Activated CD4-positive, CD25-positive, alpha-beta regulatory T cell (primary cell): Measurements from ENCODE around the gene G6PC3.
A peak's percentile ranks its signal among the peaks of the same experiment; 100 is the strongest.
"Not testable (repeated sequence)": the region's sequence is repeated elsewhere in the genome, so short reads cannot be mapped to it uniquely, and the experiment has no call there.

Experiments
- DNase-seq, 4 experiments: peaks; one replicate each; lab custom pipeline; 2025; lab: John Stamatoyannopoulos, UW

Gene G6PC3

GRCh38 chr17:44084131-44084538, 13.6 kb downstream of the G6PC3 start:
- no peak for DNase-seq

GRCh38 chr17:44084921-44085320, 14.4 kb downstream of the G6PC3 start:
- no peak for DNase-seq

GRCh38 chr17:44085908-44086307, 15.4 kb downstream of the G6PC3 start:
- no peak for DNase-seq

- peak in 2 of 4 experiments; percentile 13 to 23 for DNase-seq
Measured at GRCh38 chr17:44086364-44087311, 16.1 kb downstream of the G6PC3 start.

GRCh38 chr17:44087319-44087718, 16.8 kb downstream of the G6PC3 start:
- DNase-seq = no peak

GRCh38 chr17:44088254-44088653, 17.7 kb downstream of the G6PC3 start:
- no peak for DNase-seq

GRCh38 chr17:44091200-44091997, 20.9 kb downstream of the G6PC3 start:
- no peak for DNase-seq

GRCh38 chr17:44092051-44092450, 21.5 kb downstream of the G6PC3 start:
- no peak for DNase-seq

- no peak for DNase-seq
Measured at GRCh38 chr17:44093231-44093900, 22.8 kb downstream of the G6PC3 start.

- no peak for DNase-seq
Measured at GRCh38 chr17:44094701-44095387, 24.3 kb downstream of the G6PC3 start.

GRCh38 chr17:44095388-44095646, 24.8 kb downstream of the G6PC3 start:
- no peak for DNase-seq

- DNase-seq = no peak
Measured at GRCh38 chr17:44095647-44096496, 25.3 kb downstream of the G6PC3 start.

GRCh38 chr17:44097110-44097958, 26.8 kb downstream of the G6PC3 start:
- DNase-seq = no peak

- not testable (repeated sequence) for DNase-seq
Measured at GRCh38 chr17:44101858-44102257, 31.3 kb downstream of the G6PC3 start.

GRCh38 chr17:44102849-44103622, 32.5 kb downstream of the G6PC3 start:
- no peak for DNase-seq

- no peak for DNase-seq
Measured at GRCh38 chr17:44105483-44105882, 34.9 kb downstream of the G6PC3 start.

GRCh38 chr17:44105941-44106340, 35.4 kb downstream of the G6PC3 start:
- no peak for DNase-seq

GRCh38 chr17:44106801-44107200, 36.3 kb downstream of the G6PC3 start:
- DNase-seq = no peak
